Stimulated activated naive CD8-positive, alpha-beta T cell treated with anti-CD3 and anti-CD28 coated beads, Interleukin-15, Interleukin-2, amounts not matched to agents 100 ng/mL and 50 ng/mL, for 24 hours (primary cell): ENCODE results near the gene HOXA10.

ENCODE experiments used
- H3K27ac Mint-ChIP-seq: one replicate; pipeline ENCODE4 v1.8.0; 2021; ENCODE audit warnings: mild to moderate bottlenecking, mixed read lengths
- H3K27me3 Mint-ChIP-seq: one replicate; pipeline ENCODE4 v1.8.0; 2021; ENCODE audit warnings: mixed read lengths
- H3K36me3 Mint-ChIP-seq: one replicate; pipeline ENCODE4 v1.8.0; 2021; ENCODE audit warnings: low read depth, mixed read lengths
- H3K4me1 Mint-ChIP-seq: one replicate; pipeline ENCODE4 v1.8.0; 2021; ENCODE audit warnings: low read depth, mixed read lengths
- H3K4me3 Mint-ChIP-seq: one replicate; pipeline ENCODE4 v1.8.0; 2021; ENCODE audit warnings: mild to moderate bottlenecking, mixed read lengths
- H3K9me3 Mint-ChIP-seq: one replicate; pipeline ENCODE4 v1.8.0; 2021; ENCODE audit warnings: mixed read lengths

Gene HOXA10

GRCh38 chr7:27146491-27147198, 27.5 kb downstream of the HOXA10 start:
- H3K4me3 Mint-ChIP-seq = no peak overlapping the region
- no peak overlapping the region for H3K27ac Mint-ChIP-seq
- H3K27me3 Mint-ChIP-seq = peaks cover 60% of the 10 kb centered on the region

GRCh38 chr7:27145914-27146412, 28.2 kb downstream of the HOXA10 start:
- no peak overlapping the region for H3K27ac Mint-ChIP-seq
- no peaks in the 10 kb centered on the region for H3K9me3 Mint-ChIP-seq
- no peaks in the 10 kb centered on the region for H3K36me3 Mint-ChIP-seq
- H3K4me3 Mint-ChIP-seq = no peak overlapping the region
- peaks cover 9% of the 10 kb centered on the region for H3K4me1 Mint-ChIP-seq
- peaks cover 53% of the 10 kb centered on the region for H3K27me3 Mint-ChIP-seq

More at GRCh38 chr7:27146491-27147198, 27.5 kb downstream of the HOXA10 start:
- Mint-ChIP-seq H3K9me3 (no peaks in the 10 kb centered on the region), H3K36me3 (no peaks in the 10 kb centered on the region), H3K4me1 (peaks cover 16% of the 10 kb centered on the region)

GRCh38 chr7:27145165-27145913, 28.8 kb downstream of the HOXA10 start:
- Mint-ChIP-seq H3K4me1 (peaks cover 7% of the 10 kb centered on the region), H3K27me3 (peaks cover 48% of the 10 kb centered on the region), H3K27ac (no peak overlapping the region), H3K36me3 (no peaks in the 10 kb centered on the region), H3K4me3 (no peak overlapping the region), H3K9me3 (no peaks in the 10 kb centered on the region)

GRCh38 chr7:27144781-27145164, 29.3 kb downstream of the HOXA10 start:
- no peak overlapping the region for H3K27ac Mint-ChIP-seq
- peaks cover 44% of the 10 kb centered on the region for H3K27me3 Mint-ChIP-seq
- no peaks in the 10 kb centered on the region for H3K9me3 Mint-ChIP-seq
- peaks cover 7% of the 10 kb centered on the region for H3K4me1 Mint-ChIP-seq
- H3K4me3 Mint-ChIP-seq = no peak overlapping the region
- no peaks in the 10 kb centered on the region for H3K36me3 Mint-ChIP-seq

DNA sequence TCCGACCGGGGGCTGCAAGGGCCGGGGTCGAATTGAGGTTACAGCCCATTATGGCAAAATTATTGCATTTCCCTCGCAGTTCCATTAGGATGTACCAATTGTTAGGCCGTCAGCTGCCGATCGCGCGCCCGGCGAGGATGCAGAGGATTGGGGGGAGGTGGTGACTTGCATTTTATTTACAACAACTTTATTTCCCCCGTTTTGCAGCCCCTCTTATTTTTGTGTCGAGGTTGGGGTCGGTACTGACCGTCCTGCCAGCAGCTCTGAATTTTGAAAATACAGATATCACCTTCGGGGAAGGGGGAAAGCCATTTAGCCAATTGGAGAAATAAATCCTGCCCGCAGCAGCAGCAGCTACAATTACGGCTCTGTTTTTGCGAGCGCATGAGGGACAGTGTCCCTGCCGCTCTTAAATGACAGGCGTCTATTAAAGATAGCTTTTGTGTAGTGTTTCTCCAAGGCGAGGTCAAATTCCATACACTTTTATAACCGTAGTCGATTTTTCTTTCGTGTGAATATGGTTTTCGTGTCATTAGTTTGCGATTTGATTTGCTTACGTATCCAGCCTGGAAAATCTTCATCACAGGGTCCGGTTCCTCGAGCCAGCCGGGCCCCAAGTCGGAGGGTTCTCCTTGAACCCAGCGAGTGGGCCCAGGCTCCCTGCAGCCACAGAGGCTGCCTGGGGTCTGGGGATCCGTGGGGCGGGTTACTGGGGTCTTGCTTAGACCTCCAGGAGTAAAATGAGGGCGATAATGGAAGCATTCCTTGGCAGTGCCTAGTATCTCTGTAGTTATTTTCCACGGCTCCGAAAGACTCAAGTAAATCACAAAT, 30.0 kb downstream of the HOXA10 start:
- Mint-ChIP-seq H3K4me1 (peaks cover 7% of the 10 kb centered on the region), H3K36me3 (no peaks in the 10 kb centered on the region), H3K9me3 (no peaks in the 10 kb centered on the region), H3K27ac (no peak overlapping the region), H3K4me3 (no peak overlapping the region), H3K27me3 (peaks cover 38% of the 10 kb centered on the region)

GRCh38 chr7:27143023-27143949, 30.8 kb downstream of the HOXA10 start, which contains the start of gene HOXA5:
TSS of gene HOXA5 (minus strand) at chr7:27143681. CDS start at chr7:27143607, 74 bp downstream.
- H3K4me1 Mint-ChIP-seq = peaks cover 4% of the 10 kb centered on the region
- no peaks in the 10 kb centered on the region for H3K9me3 Mint-ChIP-seq
- H3K27ac Mint-ChIP-seq = no peak within 1 kb of the TSS
- H3K36me3 Mint-ChIP-seq = no peaks in the 10 kb centered on the region
- H3K4me3 Mint-ChIP-seq = no peak within 1 kb of the TSS
- peaks cover 39% of the 10 kb centered on the region for H3K27me3 Mint-ChIP-seq

DNA sequence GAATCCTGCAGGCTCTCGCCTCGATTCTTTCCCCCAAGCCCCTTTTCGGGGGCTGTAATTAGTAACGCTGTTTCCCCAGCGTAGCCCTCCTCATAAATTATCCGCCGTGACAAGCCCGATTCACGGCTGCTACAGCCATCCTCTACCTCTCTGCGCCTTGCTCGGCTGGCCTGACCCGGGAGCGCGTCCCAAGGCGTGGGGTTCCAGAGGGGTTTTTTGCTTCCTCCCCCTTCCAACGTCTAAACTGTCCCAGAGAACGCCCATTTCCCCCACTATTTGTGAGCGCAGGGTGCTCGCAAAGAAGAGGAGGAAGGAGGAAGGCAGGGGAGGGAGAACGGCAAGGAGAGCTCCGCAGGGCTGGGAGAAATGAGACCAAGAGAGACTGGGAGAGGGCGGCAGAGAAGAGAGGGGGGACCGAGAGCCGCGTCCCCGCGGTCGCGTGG, 31.5 kb downstream of the HOXA10 start:
- Mint-ChIP-seq H3K27me3 (peaks cover 42% of the 10 kb centered on the region), H3K4me1 (no peaks in the 10 kb centered on the region), H3K27ac (no peak overlapping the region), H3K4me3 (no peak overlapping the region), H3K36me3 (no peaks in the 10 kb centered on the region), H3K9me3 (no peaks in the 10 kb centered on the region)

- peaks cover 43% of the 10 kb centered on the region for H3K27me3 Mint-ChIP-seq
- no peaks in the 10 kb centered on the region for H3K9me3 Mint-ChIP-seq
- H3K27ac Mint-ChIP-seq = no peak overlapping the region
- H3K4me3 Mint-ChIP-seq = no peak overlapping the region
- H3K36me3 Mint-ChIP-seq = no peaks in the 10 kb centered on the region
- no peaks in the 10 kb centered on the region for H3K4me1 Mint-ChIP-seq
Observed at GRCh38 chr7:27141923-27142579, 32.1 kb downstream of the HOXA10 start.

DNA sequence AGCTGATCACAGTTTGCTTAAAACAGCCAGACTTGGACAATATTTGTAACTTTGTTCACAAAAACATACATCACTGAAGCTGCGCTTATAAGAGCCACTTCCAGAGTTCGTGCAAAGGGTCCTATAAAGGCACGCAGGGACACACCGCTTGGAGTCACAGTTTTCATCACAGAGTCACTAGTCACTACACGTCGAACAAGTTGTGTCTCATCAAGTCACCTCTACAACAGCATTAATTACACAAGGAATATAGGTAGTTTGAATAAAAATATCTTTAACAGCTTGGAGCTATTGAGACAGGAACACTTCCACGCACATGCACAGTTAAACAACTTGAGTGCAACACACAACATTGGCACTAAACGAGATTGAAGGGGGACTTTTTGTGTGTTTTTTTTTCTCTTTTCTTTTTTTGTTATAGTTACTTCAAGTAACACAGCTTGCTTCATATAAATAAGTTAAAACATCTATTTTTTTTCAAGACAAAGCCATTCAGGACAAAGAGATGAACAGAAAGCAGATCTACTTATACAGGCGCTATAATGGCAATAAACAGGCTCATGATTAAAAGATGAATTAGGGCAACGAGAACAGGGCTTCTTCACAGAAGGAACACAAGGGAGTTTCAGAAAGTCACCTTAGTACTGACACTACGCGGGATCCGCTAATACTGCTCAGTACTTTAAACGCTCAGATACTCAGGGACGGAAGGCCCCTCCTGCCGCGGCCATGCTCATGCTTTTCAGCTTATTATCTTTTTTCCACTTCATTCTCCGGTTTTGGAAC, 32.8 kb downstream of the HOXA10 start:
- no peak overlapping the region for H3K27ac Mint-ChIP-seq
- H3K4me3 Mint-ChIP-seq = no peak overlapping the region
- no peaks in the 10 kb centered on the region for H3K4me1 Mint-ChIP-seq
- H3K36me3 Mint-ChIP-seq = no peaks in the 10 kb centered on the region
- H3K9me3 Mint-ChIP-seq = no peaks in the 10 kb centered on the region
- H3K27me3 Mint-ChIP-seq = peaks cover 38% of the 10 kb centered on the region

DNA sequence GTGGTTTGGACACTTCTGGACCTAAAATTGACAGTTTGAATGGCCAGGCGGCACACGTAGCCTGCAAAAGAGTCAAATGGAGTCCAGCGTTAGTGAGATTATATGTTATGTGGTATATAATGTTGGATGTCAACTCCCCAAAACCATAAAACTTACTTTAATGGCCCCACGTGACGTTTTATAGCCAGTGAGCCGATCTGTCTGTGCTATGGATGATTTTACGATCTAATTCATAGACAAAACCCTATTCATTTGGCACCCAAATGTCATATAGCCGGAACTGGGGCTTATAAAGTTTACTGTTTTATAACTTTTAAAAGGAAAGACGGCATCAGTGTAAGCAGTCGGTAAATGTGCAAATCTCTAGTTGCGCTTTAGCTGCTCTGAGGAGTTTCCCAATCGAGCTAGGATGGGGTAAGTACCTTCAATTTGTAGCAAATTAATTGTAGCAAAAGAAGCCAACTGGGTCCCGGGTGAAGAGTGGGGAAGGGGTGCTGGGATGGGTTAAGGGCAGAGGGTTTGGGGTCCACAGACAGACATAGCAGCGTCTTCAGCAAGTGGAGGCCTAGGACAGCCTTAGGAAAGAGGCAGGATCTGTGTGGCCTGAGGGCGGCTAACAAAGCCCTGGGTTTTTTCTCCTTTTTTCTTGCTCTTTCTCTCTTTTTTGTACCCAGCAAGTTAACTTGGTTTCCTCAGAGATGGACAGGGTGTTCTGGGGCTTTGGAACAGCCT, 33.8 kb downstream of the HOXA10 start:
- H3K36me3 Mint-ChIP-seq = no peaks in the 10 kb centered on the region
- H3K4me1 Mint-ChIP-seq = peaks cover 7% of the 10 kb centered on the region
- H3K27me3 Mint-ChIP-seq = peaks cover 43% of the 10 kb centered on the region
- H3K27ac Mint-ChIP-seq = no peak overlapping the region
- no peaks in the 10 kb centered on the region for H3K9me3 Mint-ChIP-seq
- H3K4me3 Mint-ChIP-seq = no peak overlapping the region

DNA sequence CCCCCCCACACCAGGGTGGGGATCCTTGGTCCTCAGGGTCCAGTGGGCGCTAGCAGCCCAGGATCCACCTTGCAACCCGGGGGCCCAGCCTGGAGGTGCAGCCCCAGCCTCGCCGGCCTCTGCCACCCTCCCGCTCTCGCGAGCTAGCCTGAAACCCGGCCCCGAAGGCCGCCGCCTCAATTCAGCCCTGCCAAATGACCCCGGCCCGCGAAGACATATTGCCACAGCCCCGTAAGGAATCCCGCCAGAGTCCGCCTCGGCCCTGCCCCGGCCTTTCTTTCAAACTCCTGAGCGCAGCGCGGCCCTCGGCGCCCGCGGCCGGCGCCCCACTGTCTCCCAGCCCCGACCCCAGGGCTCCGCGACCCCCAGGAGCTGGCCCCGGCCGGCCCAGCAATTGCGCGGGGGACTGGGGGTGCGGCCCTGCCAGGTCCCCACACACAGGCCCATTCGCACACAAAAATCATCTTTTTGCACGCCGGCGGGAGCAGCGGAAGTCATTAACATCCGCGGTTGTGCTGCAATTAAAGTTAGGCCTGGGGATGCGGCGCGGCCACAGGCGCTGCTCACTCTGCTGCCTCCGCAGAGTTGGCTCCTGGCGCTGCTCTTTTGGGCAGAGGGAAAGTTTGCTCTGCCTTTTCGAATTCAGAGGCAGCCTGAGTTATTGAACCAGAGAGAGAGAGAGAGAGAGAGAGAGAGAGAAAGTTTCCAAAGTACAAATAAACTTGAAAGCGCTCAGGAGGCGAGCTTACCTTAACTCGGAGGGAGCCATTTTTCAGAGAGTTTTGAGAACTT, 34.6 kb downstream of the HOXA10 start:
- Mint-ChIP-seq H3K36me3 (no peaks in the 10 kb centered on the region), H3K4me1 (peaks cover 15% of the 10 kb centered on the region), H3K9me3 (no peaks in the 10 kb centered on the region), H3K27ac (no peak overlapping the region), H3K4me3 (no peak overlapping the region), H3K27me3 (peaks cover 46% of the 10 kb centered on the region)

DNA sequence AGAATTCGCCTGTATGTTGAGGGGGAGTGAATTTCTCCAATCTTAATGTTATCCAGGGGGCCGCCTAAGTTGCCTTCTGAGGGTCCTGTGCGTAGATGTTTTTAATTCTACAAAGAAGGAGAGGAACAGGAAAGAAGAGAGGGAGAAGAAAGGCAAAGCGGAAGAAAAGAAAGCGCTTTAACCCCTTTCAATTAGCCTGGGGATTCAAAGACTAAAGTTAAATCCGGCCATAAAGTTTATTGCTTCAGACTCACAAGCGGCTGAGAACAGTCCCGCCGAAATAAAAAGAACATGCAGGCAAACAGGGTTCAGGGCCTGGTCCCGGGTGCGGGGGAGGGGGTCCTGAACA, 35.2 kb downstream of the HOXA10 start:
- H3K27me3 Mint-ChIP-seq = peaks cover 51% of the 10 kb centered on the region

More for the DNA sequence above, 35.2 kb downstream of the HOXA10 start:
- Mint-ChIP-seq H3K4me3 (no peak overlapping the region), H3K27ac (no peak overlapping the region), H3K36me3 (no peaks in the 10 kb centered on the region), H3K9me3 (no peaks in the 10 kb centered on the region), H3K4me1 (peaks cover 21% of the 10 kb centered on the region)
